ENCODE data around the gene RAB42.
"Not testable (repeated sequence)": the region's sequence is repeated elsewhere in the genome, so short reads cannot be mapped to it uniquely, and the experiment has no call there.

The RAB42 gene

GRCh38 chr1:28564310-28564709 lies 27.8 kb upstream of the RAB42 start:
- DNase-seq (ENCODE audit: low read depth, low spot score), result no peak
- H3K4me3 ChIP-seq (ENCODE audit: low read depth, low read length), result no peak overlapping the region
- in situ Hi-C loops (cut with HindIII; ENCODE audit: low sequenced_read_pairs), result no loop called here
- TF ChIP-seq CTCF (IDR thresholded peaks at IDR 0.05; ENCODE audit: low read depth, low read length), result no peak

- no peak for DNase-seq (ENCODE audit: low read depth, low spot score)
- in situ Hi-C loops (cut with HindIII; ENCODE audit: low sequenced_read_pairs), result no loop called here
- TF ChIP-seq CTCF (IDR thresholded peaks at IDR 0.05; ENCODE audit: low read depth, low read length), result no peak
- no peak overlapping the region for H3K4me3 ChIP-seq (ENCODE audit: low read depth, low read length)
Observed at GRCh38 chr1:28565040-28565439, 27.0 kb upstream of the RAB42 start.

- no peak for TF ChIP-seq CTCF (IDR thresholded peaks at IDR 0.05; ENCODE audit: low read depth, low read length)
- H3K4me3 ChIP-seq (ENCODE audit: low read depth, low read length), result no peak overlapping the region
- DNase-seq (ENCODE audit: low read depth, low spot score), result no peak
- in situ Hi-C loops (cut with HindIII; ENCODE audit: low sequenced_read_pairs), result no loop called here
Observed at GRCh38 chr1:28565726-28566125, 26.3 kb upstream of the RAB42 start.

- DNase-seq (ENCODE audit: low read depth, low spot score), result no peak
- no peak for TF ChIP-seq CTCF (IDR thresholded peaks at IDR 0.05; ENCODE audit: low read depth, low read length)
- H3K4me3 ChIP-seq (ENCODE audit: low read depth, low read length), result no peak overlapping the region
- in situ Hi-C loops (cut with HindIII; ENCODE audit: low sequenced_read_pairs), result no loop called here
Observed at GRCh38 chr1:28566931-28567330, 25.1 kb upstream of the RAB42 start.

GRCh38 chr1:28571911-28572310 lies 20.2 kb upstream of the RAB42 start:
- in situ Hi-C loops (cut with HindIII; ENCODE audit: low sequenced_read_pairs), result no loop called here
- no peak for DNase-seq (ENCODE audit: low read depth, low spot score)
- H3K4me3 ChIP-seq (ENCODE audit: low read depth, low read length), result no peak overlapping the region
- TF ChIP-seq CTCF (IDR thresholded peaks at IDR 0.05; ENCODE audit: low read depth, low read length), result no peak

- H3K4me3 ChIP-seq (ENCODE audit: low read depth, low read length); in situ Hi-C loops (cut with HindIII; ENCODE audit: low sequenced_read_pairs); DNase-seq (ENCODE audit: low read depth, low spot score): not testable (repeated sequence)
Observed at GRCh38 chr1:28572891-28573290, 19.2 kb upstream of the RAB42 start.

- DNase-seq (ENCODE audit: low read depth, low spot score), result no peak
- in situ Hi-C loops (cut with HindIII; ENCODE audit: low sequenced_read_pairs), result no loop called here
- TF ChIP-seq CTCF (IDR thresholded peaks at IDR 0.05; ENCODE audit: low read depth, low read length), result no peak
- H3K4me3 ChIP-seq (ENCODE audit: low read depth, low read length), result no peak overlapping the region
Observed at GRCh38 chr1:28573564-28573963, 18.5 kb upstream of the RAB42 start.

Data from astrocyte of the spinal cord (primary cell).